DLD1 (cell line): ENCODE results near the gene SCAPER.

Source experiments
- in situ Hi-C: cut with HindIII; loops from 2 replicates; pipeline ENCODE4 v1.10.0; 2017; ENCODE audit warnings: low sequenced_read_pairs

SCAPER gene

DNA sequence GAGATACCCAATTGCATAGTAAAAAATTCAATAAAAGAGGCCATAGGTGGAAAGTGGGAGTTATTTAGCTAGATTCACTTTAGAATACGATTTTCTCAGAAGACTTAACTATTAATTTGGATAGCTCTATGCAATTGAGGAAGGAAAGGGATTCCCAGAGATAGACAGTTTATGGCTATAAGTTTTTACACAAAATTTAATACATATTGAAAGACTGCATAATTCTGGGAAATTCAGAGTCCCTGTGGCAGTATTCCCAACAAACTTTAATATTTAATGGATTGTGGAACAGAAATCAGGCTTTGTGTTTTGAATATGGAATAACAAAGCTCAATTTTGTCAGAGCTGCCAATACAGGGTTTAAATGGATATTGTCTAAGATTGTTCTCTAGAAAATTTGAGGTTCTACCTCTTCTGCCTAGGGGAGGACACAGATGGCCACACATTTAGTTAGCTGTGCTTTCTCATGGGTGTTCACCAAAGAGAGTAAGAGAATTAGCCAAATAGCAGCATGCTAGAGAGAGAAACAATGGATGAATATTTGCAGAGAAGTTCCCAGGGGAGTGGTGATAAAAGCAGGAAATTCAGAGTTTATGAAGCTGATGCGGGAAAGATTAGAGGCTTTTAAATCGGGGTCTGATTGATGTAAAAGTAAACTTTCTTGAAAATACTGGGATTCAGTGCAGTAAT lies 560.1 kb downstream of the SCAPER start:
- in situ Hi-C loops = no loop called here

DNA sequence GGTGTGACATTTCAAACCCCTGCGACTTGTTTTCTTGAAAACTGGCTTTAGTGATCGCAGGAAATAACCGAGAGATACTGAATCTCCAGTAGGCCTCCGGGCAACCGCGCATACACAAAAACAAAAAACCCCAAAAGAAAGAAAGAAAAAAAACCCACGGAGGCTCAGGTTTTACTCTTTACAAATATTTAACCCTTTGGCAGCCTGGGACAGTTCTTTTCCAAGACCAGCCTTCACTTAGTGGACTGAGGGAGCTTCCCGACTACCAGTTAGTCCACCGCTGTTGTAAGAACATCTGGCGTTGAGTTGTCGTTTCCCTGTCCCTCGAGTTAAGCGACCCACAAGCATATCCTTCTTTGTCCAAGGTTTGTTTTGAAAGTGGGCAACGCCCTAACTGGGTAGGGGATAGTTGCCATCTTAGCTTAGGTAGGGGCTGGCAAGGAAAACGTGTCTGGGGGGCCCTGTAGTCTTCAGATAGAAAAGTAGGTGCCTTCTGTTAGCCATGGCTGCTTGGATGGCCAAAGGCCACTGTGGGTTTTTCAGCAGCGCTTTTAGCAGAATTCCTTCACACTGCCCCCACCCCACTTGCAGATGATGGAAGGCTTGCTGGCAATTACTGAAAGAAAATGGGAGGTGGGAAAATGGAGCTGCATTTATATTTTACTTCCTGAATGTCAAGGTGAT lies 561.7 kb downstream of the SCAPER start:
- in situ Hi-C loops = no loop called here

DNA sequence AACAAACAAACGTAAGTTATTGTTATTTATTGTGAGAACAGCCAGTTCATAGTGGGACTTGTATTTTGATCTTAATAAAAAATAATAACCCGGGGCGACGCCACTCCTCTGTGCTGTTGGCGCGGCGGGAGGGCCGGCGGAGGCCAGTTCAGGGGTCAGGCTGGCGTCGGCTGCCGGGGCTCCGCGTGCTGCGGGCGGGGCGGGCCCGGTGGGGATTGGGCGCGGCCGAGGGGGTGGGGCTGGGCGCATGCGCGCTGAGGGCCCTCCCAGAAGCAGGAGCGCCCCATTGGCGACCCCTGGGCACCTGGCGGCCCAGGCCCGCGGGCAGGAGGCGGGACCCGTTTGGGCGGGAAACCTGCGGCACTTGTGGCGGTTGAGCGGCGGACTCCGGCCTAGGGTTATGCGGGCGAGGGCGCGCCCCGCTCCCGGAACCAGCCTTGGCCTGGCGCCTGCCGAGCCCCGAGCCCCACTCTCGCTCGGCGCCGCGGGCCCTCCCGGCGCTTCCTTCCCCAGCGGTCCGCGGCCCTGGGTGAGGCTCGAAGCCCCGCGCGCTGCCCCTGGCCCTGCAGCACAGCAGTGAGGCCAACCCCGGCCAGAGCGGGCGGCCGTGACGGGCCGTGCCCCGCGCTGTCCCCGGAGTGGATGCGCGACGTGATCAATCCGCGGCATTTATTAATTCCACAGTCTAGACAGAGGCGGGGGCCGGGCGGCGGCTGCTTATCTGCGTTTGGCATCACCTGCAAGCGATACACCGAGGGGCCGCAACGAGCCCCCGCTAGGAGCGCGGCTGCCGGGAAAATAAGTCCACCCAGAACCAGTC lies 562.5 kb downstream of the SCAPER start:
- in situ Hi-C loops = no loop called here

DNA sequence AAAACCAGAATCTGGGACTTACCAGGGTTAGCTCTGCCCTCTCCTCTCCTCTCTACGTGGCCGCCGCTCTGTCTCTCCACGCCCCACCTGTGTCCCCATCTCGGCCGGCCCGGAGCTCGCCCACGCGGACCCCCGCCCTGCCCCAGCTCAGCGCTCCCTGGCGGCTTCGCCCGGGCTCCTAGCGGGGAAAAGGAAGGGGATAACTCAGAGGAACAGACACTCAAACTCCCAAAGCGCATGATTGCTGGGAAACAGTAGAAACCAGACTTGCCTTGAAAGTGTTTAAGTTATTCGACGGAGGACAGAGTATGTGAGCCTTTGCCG lies 563.1 kb downstream of the SCAPER start:
- in situ Hi-C loops = no loop called here

DNA sequence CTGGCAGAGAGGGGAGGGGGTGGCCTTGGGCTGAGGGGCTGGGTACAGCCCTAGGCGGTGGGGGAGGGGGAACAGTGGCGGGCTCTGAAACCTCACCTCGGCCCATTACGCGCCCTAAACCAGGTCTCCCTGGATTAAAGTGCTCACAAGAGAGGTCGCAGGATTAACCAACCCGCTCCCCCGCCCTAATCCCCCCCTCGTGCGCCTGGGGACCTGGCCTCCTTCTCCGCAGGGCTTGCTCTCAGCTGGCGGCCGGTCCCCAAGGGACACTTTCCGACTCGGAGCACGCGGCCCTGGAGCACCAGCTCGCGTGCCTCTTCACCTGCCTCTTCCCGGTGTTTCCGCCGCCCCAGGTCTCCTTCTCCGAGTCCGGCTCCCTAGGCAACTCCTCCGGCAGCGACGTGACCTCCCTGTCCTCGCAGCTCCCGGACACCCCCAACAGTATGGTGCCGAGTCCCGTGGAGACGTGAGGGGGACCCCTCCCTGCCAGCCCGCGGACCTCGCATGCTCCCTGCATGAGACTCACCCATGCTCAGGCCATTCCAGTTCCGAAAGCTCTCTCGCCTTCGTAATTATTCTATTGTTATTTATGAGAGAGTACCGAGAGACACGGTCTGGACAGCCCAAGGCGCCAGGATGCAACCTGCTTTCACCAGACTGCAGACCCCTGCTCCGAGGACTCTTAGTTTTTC lies 563.6 kb downstream of the SCAPER start:
- in situ Hi-C loops = no loop called here

DNA sequence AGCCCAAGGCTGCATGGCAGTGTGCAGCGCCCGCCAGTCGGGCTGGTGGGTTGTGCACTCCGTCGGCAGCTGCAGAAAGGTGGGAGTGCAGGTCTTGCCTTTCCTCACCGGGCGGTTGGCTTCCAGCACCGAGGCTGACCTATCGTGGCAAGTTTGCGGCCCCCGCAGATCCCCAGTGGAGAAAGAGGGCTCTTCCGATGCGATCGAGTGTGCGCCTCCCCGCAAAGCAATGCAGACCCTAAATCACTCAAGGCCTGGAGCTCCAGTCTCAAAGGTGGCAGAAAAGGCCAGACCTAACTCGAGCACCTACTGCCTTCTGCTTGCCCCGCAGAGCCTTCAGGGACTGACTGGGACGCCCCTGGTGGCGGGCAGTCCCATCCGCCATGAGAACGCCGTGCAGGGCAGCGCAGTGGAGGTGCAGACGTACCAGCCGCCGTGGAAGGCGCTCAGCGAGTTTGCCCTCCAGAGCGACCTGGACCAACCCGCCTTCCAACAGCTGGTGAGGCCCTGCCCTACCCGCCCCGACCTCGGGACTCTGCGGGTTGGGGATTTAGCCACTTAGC lies 564.3 kb downstream of the SCAPER start:
- in situ Hi-C loops = no loop called here

DNA sequence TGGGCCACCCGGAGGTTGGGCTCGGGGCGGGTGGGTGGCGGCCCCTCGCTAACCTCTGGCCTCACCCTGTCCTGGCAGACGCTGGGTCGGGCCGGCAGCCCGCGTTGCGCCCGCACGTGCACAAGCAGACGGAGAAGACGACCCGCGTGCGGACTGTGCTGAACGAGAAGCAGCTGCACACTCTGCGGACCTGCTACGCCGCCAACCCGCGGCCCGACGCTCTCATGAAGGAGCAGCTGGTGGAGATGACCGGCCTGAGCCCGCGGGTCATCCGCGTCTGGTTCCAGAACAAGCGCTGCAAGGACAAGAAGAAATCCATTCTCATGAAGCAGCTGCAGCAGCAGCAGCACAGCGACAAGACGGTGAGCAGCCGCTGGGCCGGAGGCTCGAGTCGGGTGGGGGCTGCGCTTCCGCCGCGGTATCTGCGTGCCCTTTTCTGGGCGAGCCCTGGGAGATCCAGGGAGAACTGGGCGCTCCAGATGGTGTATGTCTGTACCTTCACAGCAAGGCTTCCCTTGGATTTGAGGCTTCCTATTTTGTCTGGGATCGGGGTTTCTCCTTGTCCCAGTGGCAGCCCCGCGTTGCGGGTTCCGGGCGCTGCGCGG lies 564.8 kb downstream of the SCAPER start:
- in situ Hi-C loops = no loop called here

DNA sequence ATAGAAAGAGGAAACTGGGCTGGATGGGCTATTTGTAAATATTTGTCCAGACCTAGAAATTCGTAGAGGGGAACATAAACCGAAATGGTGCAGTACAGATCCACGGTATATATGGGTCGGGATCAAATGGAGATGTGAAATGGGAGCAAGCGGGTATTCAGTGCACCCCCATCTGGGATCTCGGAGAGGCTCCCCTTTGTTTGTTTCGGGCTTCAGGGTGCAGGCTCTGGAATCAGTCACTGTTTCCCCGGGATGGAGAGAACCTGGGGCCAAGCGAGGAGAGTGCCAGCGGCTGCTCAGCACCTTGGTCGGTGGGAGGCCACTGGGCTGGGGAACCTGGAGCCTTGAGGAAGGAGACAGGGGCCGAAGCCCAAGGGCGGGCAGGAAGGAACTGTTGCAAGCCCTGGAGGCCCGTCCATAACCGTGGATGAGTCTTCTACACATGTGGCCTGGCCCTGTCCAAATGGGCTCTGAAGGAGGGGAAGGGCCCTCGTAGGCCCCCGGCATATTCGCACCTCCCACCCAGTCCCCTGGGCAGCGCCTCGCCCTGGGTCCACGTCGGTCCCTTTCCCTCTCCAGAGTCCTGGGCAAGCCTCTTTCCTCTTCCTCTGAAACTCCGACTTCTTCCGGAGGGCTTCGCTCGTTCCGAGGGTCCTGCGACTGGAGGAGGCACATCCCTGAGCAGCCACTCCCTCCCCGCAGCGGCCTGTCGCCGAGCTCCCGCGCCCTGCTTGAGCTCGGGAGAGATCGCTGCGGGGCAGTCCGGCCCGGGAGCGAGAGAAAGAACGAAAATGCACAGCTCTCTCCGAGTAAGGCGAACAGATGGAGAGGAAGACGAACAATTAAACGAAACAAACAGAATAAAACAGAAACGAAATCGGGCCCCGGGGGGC lies 565.6 kb downstream of the SCAPER start:
- in situ Hi-C loops = loop anchor here (5.0 kb wide), 1 partner anchor 87 kb away; no protein-coding TSS in a partner anchor

DNA sequence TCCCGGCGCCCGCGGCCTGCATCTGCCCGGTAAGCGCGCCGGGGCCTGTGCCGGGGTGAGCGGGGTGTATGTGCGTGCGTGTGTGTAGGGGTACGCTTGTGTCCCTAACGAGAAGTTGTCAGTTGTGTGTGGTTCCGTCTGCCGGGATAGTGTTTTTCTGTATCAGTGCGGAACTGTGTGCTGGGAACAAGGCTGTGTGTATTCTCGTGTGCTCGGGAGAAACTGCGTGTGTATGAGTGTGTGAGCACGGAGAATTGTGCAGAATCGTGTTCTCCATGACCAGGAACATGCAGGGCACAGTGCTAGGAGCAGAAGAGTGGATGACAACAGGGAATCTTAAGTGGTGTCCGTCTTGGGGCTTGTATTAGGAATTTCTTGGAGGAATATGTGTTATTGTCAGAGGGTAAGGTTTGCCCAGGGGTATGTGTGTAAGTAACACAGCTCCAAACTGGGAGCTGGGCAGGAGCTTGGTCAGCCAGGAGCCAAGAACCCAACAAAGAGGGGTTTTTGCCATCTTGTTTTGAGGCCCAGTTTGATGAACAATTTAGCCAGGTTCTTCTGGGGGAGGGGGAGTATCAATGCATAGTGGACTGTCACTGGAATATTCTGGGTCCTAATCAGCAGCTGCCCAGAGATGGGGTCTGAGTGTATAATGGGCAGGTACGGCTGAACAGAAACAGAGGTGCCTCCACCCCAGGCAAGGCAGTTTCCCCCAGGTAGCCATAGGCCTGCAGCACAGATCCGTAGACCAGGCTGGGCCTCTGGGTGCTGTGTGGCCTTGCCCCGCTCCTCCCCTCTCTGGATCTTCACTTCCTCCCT lies 566.4 kb downstream of the SCAPER start:
- in situ Hi-C loops = loop anchor here (5.0 kb wide), 1 partner anchor 86 kb away; no protein-coding TSS in a partner anchor

DNA sequence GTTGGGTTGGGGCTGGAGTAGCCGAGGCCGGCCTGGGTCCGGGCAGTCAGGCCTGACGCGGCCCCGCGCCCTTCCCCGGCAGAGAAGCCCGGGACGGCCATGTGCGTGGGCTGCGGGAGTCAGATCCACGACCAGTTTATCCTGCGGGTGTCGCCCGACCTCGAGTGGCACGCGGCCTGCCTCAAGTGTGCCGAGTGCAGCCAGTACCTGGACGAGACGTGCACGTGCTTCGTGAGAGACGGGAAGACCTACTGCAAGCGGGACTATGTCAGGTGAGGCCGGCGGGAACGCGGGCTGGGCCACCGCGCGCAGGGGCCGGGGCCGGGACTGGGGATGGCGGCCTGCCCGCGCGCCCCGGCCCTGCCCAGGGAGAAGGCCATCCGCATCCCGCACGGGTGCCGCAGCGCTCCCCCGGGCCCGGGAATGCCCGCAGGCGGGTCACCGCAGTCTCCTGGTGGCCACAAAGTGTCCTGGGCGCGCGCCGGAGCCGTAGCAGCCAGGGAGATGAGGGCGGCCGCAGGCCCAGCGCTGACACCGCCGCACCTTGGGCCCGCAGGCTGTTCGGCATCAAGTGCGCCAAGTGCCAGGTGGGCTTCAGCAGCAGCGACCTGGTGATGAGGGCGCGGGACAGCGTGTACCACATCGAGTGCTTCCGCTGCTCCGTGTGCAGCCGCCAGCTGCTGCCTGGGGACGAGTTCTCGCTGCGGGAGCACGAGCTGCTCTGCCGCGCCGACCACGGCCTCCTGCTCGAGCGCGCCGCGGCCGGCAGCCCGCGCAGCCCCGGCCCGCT lies 567.2 kb downstream of the SCAPER start:
- in situ Hi-C loops = loop anchor here (5.0 kb wide), 1 partner anchor 86 kb away; no protein-coding TSS in a partner anchor

DNA sequence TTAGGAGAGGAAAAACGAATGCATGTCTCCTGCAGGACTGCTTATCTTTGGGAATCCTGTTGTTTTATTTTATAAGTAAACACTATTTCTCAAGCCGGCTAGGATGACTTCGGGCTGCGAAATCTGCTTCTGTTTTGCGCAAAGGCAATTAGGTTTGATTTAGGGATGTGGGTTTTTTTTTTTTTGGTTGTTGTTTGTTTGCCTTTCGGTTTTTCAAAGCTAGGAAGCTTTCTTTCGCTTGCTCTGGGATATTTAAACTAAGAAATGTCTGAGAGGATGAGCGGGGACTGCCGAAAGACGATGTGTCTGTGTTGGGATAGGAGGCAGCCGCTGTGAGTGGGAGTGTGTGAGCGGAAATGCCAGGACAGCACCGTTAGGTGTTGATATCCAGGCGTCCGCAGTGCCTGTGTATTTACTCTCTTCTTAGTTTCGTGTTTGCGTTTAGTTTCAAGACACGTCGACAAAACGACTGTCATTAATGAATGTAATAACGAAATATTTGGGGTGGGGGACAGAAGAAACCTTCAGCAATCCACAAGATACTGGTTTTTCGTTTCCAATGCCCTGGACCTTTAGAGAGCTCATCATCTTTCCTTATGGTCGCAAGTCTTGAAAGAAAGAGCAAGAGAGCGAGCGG lies 568.0 kb downstream of the SCAPER start:
- in situ Hi-C loops = loop anchor here (5.0 kb wide), 1 partner anchor 85 kb away; no protein-coding TSS in a partner anchor

DNA sequence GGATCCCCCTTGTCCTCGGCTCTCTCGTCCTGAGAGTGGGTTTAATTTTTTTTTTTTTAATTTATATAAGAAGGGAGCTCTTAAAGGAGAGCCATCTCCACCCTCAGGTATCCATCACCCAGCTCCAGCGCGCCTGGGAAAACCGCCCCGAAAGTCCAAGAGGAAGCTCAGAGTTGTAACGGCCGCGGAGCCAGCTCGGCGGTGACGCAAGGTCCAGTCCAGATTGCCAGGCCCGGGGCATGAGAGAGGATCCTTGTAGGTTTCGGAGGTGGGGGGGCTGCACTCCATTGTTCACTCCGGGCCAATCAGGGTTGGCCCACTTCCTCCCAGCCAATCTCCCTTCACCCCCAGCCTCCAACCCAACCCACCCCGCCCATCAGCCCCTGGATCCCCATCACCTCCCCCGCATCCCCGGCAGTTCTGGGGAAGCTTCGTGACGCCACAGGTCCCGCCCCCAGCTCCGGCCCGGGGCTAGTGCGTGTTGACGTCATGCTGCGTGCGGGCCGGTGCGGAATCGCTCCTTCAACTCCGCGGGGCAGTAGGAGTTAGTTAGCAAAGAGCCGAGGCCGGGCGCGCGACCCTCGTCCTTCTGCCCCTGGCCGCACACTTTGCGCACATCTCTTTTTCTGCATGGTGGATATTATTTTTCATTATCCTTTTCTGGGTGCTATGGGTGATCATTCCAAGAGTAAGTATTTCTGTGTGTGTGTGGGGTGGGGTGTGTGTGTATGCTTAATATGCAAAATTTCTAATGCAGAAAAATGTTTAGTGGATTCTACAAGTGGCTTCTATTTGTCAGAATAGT lies 568.7 kb downstream of the SCAPER start, which contains the start of gene ISL2:
Gene ISL2 (plus strand): TSS at position 520 of the 805 bp plus-strand sequence. CDS start 111 bp downstream, at position 631.
- in situ Hi-C loops = loop anchor here (5.0 kb wide), 1 partner anchor 84 kb away; no protein-coding TSS in a partner anchor

DNA sequence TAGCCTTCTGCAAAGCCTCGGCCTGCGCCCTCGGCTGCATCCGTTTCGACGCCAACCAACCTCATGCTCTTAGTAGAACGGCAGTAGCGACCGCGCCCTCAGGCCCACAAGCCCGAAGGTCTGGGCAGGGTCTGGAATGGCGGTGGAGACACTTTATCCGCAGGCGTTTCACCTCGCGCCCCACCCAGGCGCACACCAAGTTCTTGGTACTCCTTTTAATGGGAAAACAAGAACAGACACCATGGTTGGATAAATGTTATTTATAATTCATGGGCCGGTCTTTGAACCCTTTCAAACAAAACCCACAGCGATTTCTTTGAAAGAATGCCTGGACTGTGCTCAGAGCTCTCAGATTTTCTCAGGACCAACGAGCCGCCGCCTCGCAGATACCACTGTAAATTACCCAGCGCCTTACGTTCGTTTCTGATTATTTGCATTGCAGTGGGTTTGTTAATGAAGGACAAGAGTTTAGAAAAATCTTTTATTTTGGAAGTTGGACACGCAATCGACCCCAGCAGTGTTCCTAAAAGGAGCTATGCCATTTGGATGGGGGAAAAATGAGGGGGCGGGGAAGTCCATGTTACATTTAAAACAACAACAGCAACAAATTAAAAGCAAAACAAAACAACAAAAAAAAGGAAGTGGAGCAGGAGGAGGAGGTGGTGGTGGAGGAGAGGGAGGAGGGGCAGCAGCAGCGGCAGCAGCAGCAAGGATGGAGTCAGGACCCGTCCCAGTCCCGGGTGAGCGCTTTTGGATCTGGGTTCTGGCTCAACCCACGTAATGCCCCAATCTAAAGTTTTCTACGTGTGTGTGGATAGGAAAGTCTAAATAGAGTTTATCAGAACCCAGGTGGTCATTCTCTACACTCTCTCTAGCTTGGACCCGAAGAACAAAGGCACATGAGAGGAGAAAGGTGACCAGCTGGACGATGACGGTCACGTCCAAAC lies 569.6 kb downstream of the SCAPER start:
- in situ Hi-C loops = loop anchor here (5.0 kb wide), 1 partner anchor 83 kb away; no protein-coding TSS in a partner anchor

DNA sequence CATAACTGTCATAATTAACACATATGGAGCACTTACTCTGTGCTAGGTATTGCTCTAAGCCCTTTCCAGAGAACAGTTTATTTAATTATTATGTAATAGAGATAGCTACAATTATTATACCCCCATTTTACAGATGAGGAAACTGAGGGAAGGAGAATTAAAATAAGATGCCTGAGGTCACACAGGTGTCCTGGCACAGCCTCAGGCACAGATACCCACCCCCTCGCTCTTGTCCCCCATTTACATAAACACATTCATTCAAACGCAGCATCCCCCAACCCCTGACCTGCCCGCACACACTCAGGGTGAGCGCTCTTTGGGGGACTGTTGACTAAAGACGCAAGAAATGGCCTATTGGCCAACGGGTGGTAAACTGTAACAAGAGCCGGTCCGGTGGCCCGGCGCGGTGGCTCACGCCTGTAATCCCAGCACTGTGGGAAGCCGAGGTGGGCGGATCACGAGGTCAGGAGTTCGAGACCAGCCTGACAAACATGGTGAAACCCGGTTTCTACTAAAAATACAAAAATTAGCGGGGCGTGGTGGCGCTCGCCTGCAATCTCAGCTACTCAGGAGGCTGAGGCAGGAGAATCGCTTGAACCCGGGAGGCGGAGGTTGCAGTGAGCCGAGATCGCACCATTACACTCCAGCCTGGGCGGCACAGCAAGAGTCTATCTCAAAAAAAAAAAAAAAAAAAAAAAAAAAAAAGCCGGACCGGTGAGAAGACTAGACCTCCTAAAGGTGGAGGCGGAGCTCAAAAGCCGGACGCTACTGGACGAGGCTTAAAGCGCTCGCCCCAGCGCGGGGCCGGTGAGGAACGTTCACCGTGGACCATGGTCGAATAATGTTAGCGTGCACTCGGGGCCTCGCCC lies 570.5 kb downstream of the SCAPER start:
- in situ Hi-C loops = loop anchor here (5.0 kb wide), 1 partner anchor 82 kb away; no protein-coding TSS in a partner anchor
